HepG2 (cell line): Measurements from ENCODE around the gene PTGES. TPM values are rescaled to one million over a fixed set of nuclear protein-coding genes. Genes with fewer than 3 reads are reported as not detected.

Source experiments
- ATAC-seq: fragments of 200-7000 bp; cut with Tn5 transposase; 3 replicates; pipeline ENCODE4 v1.9.1; 2020; ENCODE audit warnings: mild to moderate bottlenecking, moderate library complexity
- BruUV-seq: library from RNA; stranded (reverse); fragments of 400-500 nt; replicated peaks from 2 replicates; lab custom pipeline; 2021; lab: Mats Ljungman, UMichigan
- CTCF ChIA-PET: fragments of 300-600 bp; formaldehyde crosslinking; extraction: SDS; loops from one replicate; lab custom pipeline; 2021; ENCODE audit warnings: low total read pairs, inconsistent platforms, low intra/inter-chr PET ratio; lab: Yijun Ruan, JAX
- POLR2A ChIA-PET: fragments of 350-600 bp; sonication (Branson Sonifier 250); formaldehyde crosslinking; loops from one replicate; lab custom pipeline; 2020; ENCODE audit warnings: antibody characterized with exemption, inconsistent platforms; lab: Yijun Ruan, JAX
- DNase-seq: peaks from one replicate; pipeline ENCODE4 v3.0.0-alpha.2; 2015; ENCODE audit warnings: low spot score
- FAIRE-seq: peaks from 3 replicates; lab custom pipeline; 2011; peaks lifted over from hg19 to GRCh38; lab: Jason Lieb, UNC
- H2AFZ ChIP-seq: one replicate; pipeline ENCODE4 v1.6.1; 2011; ENCODE audit warnings: low read length, inconsistent platforms
- H3K27ac ChIP-seq: fragments of 300-600 bp; 3 replicates; pipeline ENCODE4 v1.8.0; 2011; ENCODE audit warnings: mixed run types, mild to moderate bottlenecking, mixed read lengths, low read length, inconsistent platforms; ENCODE audit not compliant: insufficient read depth; ENCODE audit errors: extremely low read length
- H3K27me3 ChIP-seq, 2 experiments: fragments of 200-600 bp in 1 of 2; 2 replicates in 1 of 2; 3 replicates in 1 of 2; pipeline versions ENCODE4 v1.6.0 to v1.8.0; 2011; ENCODE audit warnings: low read length in 2 of 2, mild to moderate bottlenecking in 2 of 2, moderate library complexity in 2 of 2, inconsistent platforms in 1 of 2; ENCODE audit not compliant: insufficient read depth in 2 of 2, control insufficient read depth in 1 of 2
- H3K36me3 ChIP-seq, 2 experiments: fragments of 200-600 bp in 1 of 2; replicated peaks in 1 of 2; 2 replicates in 1 of 2; 3 replicates in 1 of 2; pipeline versions ENCODE4 v1.5.1 to v1.8.0; 2011; ENCODE audit warnings: low read length in 2 of 2, inconsistent platforms in 1 of 2; ENCODE audit not compliant: insufficient read depth in 2 of 2, control insufficient read depth in 1 of 2
- H3K4me1 ChIP-seq: 2 replicates; pipeline ENCODE4 v1.5.1; 2012; ENCODE audit warnings: low read length, inconsistent platforms; ENCODE audit not compliant: insufficient read depth
- H3K4me2 ChIP-seq: 2 replicates; pipeline ENCODE4 v1.6.0; 2011; ENCODE audit warnings: low read depth, low read length, inconsistent platforms
- H3K4me3 ChIP-seq, 3 experiments: fragments of 200-600 bp in 1 of 3; sonication (generic), shearing (Covaris generic) in 1 of 3; replicated peaks in 1 of 3; 2 replicates each; pipeline ENCODE4 v1.5.1; 2011 to 2016; ENCODE audit warnings: low read length in 3 of 3, inconsistent platforms in 2 of 3, low read depth in 2 of 3, mild to moderate bottlenecking in 2 of 3, control low read depth in 1 of 3, mixed read lengths in 1 of 3; ENCODE audit not compliant: insufficient read depth in 1 of 3
- H3K79me2 ChIP-seq: one replicate; pipeline ENCODE4 v1.6.1; 2011; ENCODE audit warnings: low read length, inconsistent platforms; ENCODE audit not compliant: insufficient read depth
- H3K9ac ChIP-seq: 2 replicates; pipeline ENCODE4 v1.6.0; 2011; ENCODE audit warnings: mild to moderate bottlenecking, low read depth, low read length, inconsistent platforms; ENCODE audit not compliant: insufficient read depth
- H3K9me3 ChIP-seq: 2 replicates; pipeline ENCODE4 v1.5.1; 2012; ENCODE audit warnings: mild to moderate bottlenecking, low read length
- H4K20me1 ChIP-seq: 2 replicates; pipeline ENCODE4 v1.6.0; 2011; ENCODE audit warnings: inconsistent platforms, mild to moderate bottlenecking, low read length, moderate library complexity; ENCODE audit not compliant: insufficient read depth
- GABPA ChIP-seq, 2 experiments: IDR thresholded peaks; 2 replicates each; pipeline ENCODE4 v1.6.1; 2011 to 2016; ENCODE audit warnings: low read depth in 2 of 2, low read length in 1 of 2, missing biosample characterization in 1 of 2, missing genetic modification characterization in 1 of 2
- IRF2 ChIP-seq: IDR thresholded peaks from 2 replicates; pipeline ENCODE4 v1.6.1; 2018; ENCODE audit warnings: missing genetic modification reagents, missing compliant biosample characterization
- MAX ChIP-seq: IDR thresholded peaks from 2 replicates; pipeline ENCODE4 v1.6.1; 2012; ENCODE audit warnings: inconsistent platforms
- PATZ1 ChIP-seq: sonication (generic); formaldehyde crosslinking; IDR thresholded peaks from 2 replicates; pipeline ENCODE4 v1.4.0; 2020; ENCODE audit warnings: missing genetic modification reagents
- SMAD9 ChIP-seq: sonication (generic); formaldehyde crosslinking; IDR thresholded peaks from 2 replicates; pipeline ENCODE4 v1.5.1; 2020; ENCODE audit warnings: mild to moderate bottlenecking, missing genetic modification reagents
- ZNF317 ChIP-seq: sonication (generic); formaldehyde crosslinking; IDR thresholded peaks from 2 replicates; pipeline ENCODE4 v1.5.0; 2020; ENCODE audit warnings: mild to moderate bottlenecking, missing genetic modification reagents
- ZNF552 ChIP-seq: sonication (generic); formaldehyde crosslinking; IDR thresholded peaks from 2 replicates; pipeline ENCODE4 v1.9.0; 2022; ENCODE audit warnings: missing genetic modification reagents, mild to moderate bottlenecking, borderline replicate concordance
- WGBS: methylation state at CpG from one replicate; pipeline ENCODE4 v1.1.6; 2017; ENCODE audit warnings: low lambda C conversion rate; 5-methylcytosine and 5-hydroxymethylcytosine counted together
- in situ Hi-C: cut with HindIII; loops from 2 replicates; pipeline ENCODE4 v1.10.0; 2017; ENCODE audit warnings: low pct_unique_long_range_greater_than_20kb; ENCODE audit not compliant: extremely low pct_ligation_motif_present
- intact Hi-C: fragments of 100-400 bp; cut with micrococcal nuclease; formaldehyde crosslinking; loops from one replicate; pipeline ENCODE4 v1.10.0; 2022; ENCODE audit not compliant: unreplicated experiment
- polyA plus RNA-seq, 8 experiments: library from polyadenylated mRNA; depleted of rRNA in 3 of 8; stranded (reverse) in 7 of 8; unstranded in 1 of 8; fragments of >200 nt; fragmentation: Illumina TruSeq in 4 of 8; extraction: Trizol in 4 of 8; gene quantifications; 2 replicates each; pipeline versions ENCODE4 v1.2.1 to v1.2.3, GENCODE V29; 2011 to 2016; ENCODE audit warnings: low read depth in 4 of 8, missing spikeins in 1 of 8, mixed read lengths in 1 of 8; ENCODE audit not compliant: insufficient read depth in 1 of 8
- total RNA-seq, 5 experiments: library from RNA; depleted of rRNA; stranded (reverse); fragments of >200 nt; fragmentation: Illumina TruSeq; extraction: Trizol; gene quantifications; 2 replicates each; pipeline ENCODE4 v1.2.3, GENCODE V29; 2016; ENCODE audit warnings: low read depth in 1 of 5
- TF ChIP-seq, protein P1 (sequence below): sonication (generic); formaldehyde crosslinking; conservative IDR thresholded peaks from 2 replicates; pipeline ENCODE4 v1.4.0; 2020; ENCODE audit warnings: missing genetic modification reagents

The PTGES gene
- total and polyA plus RNA-seq, 2 of the 13 experiments (the other 11 are each of a cell fraction or from before 2014, with no cell fraction given): 0.07 TPM; not detected in 1

DNA sequence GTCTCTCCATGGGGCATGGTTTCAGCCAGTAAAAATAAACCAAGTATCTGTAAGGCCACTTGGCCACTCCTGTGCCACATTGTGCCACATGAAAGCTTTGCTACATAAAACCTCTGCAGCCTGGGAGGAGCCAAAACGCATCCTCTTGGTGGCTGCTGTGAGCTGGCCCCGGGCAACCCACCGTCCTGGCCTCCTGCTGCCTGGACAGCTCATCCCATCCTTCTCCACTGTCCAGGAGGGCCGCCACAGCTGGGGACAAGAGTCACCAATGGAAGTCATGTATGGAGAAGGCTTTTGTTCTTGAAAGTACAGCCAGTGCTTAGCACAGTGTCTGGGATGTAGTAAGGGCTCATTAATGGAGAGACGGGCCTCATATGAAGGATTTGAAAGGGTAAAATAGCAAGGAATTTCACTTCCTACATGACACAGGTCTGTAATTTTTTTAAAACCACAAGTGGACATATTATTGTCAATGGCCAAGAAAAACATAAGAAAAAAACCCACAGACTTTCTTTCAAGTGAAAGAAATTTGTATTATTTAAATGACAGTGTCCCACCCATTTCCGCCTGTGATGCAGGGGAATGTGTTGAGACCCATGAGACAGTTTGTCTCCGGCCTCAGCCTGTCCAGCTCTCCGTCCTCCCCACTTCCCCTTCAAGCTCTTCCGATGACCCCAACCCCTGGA lies 6.6 kb downstream of the PTGES start:
- H3K4me1 ChIP-seq: no peaks in the 10 kb centered on the region

DNA sequence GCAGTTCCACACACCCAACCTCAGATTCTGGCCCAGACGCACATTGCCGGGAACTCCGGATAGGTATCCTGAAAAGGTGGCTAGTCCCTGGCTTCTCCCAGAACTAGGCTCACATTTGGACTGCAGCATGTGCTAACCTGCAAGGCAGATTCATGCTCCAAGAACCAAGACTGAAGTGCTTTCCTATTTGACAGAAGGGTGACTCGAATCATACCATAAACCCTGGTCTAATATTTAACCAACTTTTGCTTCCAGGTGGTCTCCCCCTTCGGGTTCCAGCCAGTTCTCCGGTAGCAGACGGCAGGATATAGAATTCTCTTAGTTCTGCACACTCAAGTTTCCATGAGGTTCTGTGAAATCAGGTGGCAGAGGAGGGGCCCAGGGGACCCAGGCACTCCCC lies 7.6 kb downstream of the PTGES start:
- Histone ChIP-seq H3K9ac (no peak overlapping the region), H4K20me1 (no peaks in the 10 kb centered on the region), H2AFZ (no peak overlapping the region), H3K4me2 (no peak overlapping the region), H3K79me2 (no peaks in the 10 kb centered on the region), H3K36me3 (no peaks in the 10 kb centered on the region), H3K4me3 (no peak overlapping the region), H3K9me3 (no peaks in the 10 kb centered on the region), H3K4me1 (no peaks in the 10 kb centered on the region), H3K27ac (no peak overlapping the region), H3K27me3 (peaks cover 5 to 55% of the 10 kb centered on the region in 2 experiments; a peak in 3 of 5 replicates)
- intact Hi-C loops (no loop called here), in situ Hi-C loops (no loop called here)
- POLR2A ChIA-PET: no interaction called here
- 54% methylated on average over 7 of the region's 7 CpGs for WGBS
- no peak for TF ChIP-seq MAX
- no peak for TF ChIP-seq PATZ1 (CRISPR knock-in tag)
- TF ChIP-seq GABPA (IDR thresholded peaks at IDR 0.05; ENCODE audit: low read depth, low read length): no peak
- no peak for TF ChIP-seq GABPA (CRISPR knock-in tag; IDR thresholded peaks at IDR 0.05; ENCODE audit: low read depth)
- no peak for TF ChIP-seq ZNF552 (CRISPR knock-in tag)
- no peak for FAIRE-seq
- CTCF ChIA-PET: no interaction called here
- no peak for ATAC-seq
- BruUV-seq: no TSS peak
- no peak for DNase-seq

More for the DNA sequence above, 6.6 kb downstream of the PTGES start:
- in situ Hi-C loops: no loop called here
- intact Hi-C loops: no loop called here
- no peak for TF ChIP-seq ZNF317 (CRISPR knock-in tag)
- no peak for TF ChIP-seq SMAD9 (CRISPR knock-in tag)
- TF ChIP-seq IRF2: no peak
- TF ChIP-seq, protein P1, sequence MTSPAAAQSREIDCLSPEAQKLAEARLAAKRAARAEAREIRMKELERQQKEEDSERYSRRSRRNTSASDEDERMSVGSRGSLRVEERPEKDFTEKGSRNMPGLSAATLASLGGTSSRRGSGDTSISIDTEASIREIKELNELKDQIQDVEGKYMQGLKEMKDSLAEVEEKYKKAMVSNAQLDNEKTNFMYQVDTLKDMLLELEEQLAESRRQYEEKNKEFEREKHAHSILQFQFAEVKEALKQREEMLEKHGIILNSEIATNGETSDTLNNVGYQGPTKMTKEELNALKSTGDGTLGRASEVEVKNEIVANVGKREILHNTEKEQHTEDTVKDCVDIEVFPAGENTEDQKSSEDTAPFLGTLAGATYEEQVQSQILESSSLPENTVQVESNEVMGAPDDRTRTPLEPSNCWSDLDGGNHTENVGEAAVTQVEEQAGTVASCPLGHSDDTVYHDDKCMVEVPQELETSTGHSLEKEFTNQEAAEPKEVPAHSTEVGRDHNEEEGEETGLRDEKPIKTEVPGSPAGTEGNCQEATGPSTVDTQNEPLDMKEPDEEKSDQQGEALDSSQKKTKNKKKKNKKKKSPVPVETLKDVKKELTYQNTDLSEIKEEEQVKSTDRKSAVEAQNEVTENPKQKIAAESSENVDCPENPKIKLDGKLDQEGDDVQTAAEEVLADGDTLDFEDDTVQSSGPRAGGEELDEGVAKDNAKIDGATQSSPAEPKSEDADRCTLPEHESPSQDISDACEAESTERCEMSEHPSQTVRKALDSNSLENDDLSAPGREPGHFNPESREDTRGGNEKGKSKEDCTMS: no peak
- Histone ChIP-seq H3K27me3 (peaks cover 4 to 56% of the 10 kb centered on the region in 2 experiments; a peak in 3 of 5 replicates), H3K36me3 (no peaks in the 10 kb centered on the region), H3K4me3 (no peak overlapping the region), H4K20me1 (no peaks in the 10 kb centered on the region), H2AFZ (no peak overlapping the region), H3K79me2 (no peaks in the 10 kb centered on the region), H3K4me2 (no peak overlapping the region), H3K27ac (no peak overlapping the region), H3K9ac (no peak overlapping the region), H3K9me3 (no peaks in the 10 kb centered on the region)
- DNase-seq (no peak), FAIRE-seq (no peak), ATAC-seq (no peak)
- CTCF ChIA-PET: no interaction called here
- 7% methylated on average over 9 of the region's 9 CpGs for WGBS
- BruUV-seq: no TSS peak
- POLR2A ChIA-PET: no interaction called here
